Neural cell (in vitro differentiated cells): ENCODE data around the gene JADE2. TPM values are rescaled to one million over a fixed set of nuclear protein-coding genes. Genes with fewer than 3 reads are reported as not detected.

ENCODE experiments used
- H2AFZ ChIP-seq: fragments of 200-600, 300-800 bp; sonication (generic), shearing (Covaris generic); 2 replicates; pipeline ENCODE4 v1.6.0; 2014; ENCODE audit warnings: low read depth, mild to moderate bottlenecking, antibody characterized with exemption, low read length, moderate library complexity
- H3F3A ChIP-seq: fragments of 200-600 bp; shearing (Covaris generic); 2 replicates; pipeline ENCODE4 v1.6.1; 2016; ENCODE audit warnings: mild to moderate bottlenecking, moderate library complexity, mixed read lengths, antibody characterized with exemption, low read length; ENCODE audit not compliant: insufficient read depth, poor library complexity, severe bottlenecking
- H3K27ac ChIP-seq: fragments of 200-600, 300-800 bp; sonication (generic), shearing (Covaris generic); 2 replicates; pipeline ENCODE4 v1.5.1; 2014; ENCODE audit warnings: mild to moderate bottlenecking, low read length, moderate library complexity
- H3K27me3 ChIP-seq: fragments of 300-800, 200-600 bp; sonication (generic), shearing (Covaris generic); 2 replicates; pipeline ENCODE4 v1.6.0; 2014; ENCODE audit warnings: mild to moderate bottlenecking, low read depth, low read length, moderate library complexity; ENCODE audit not compliant: insufficient read depth
- H3K36me3 ChIP-seq: fragments of 300-800, 200-600 bp; sonication (generic), shearing (Covaris generic); 2 replicates; pipeline ENCODE4 v1.5.1; 2014; ENCODE audit warnings: mild to moderate bottlenecking, antibody characterized with exemption, low read length, moderate library complexity; ENCODE audit not compliant: insufficient read depth
- H3K4me2 ChIP-seq: fragments of 300-800, 200-600 bp; sonication (generic), shearing (Covaris generic); 2 replicates; pipeline ENCODE4 v1.6.0; 2014; ENCODE audit warnings: mild to moderate bottlenecking, low read length
- H3K4me3 ChIP-seq: fragments of 300-800, 200-600 bp; sonication (generic), shearing (Covaris generic); 2 replicates; pipeline ENCODE4 v1.5.1; 2014; ENCODE audit warnings: mild to moderate bottlenecking, low read length, moderate library complexity
- H3K79me2 ChIP-seq: fragments of 200-600 bp; shearing (Covaris generic); replicated peaks from 2 replicates; pipeline ENCODE4 v1.6.0; 2014; ENCODE audit warnings: mild to moderate bottlenecking, low read length, moderate library complexity; ENCODE audit not compliant: insufficient read depth
- H3K9ac ChIP-seq: fragments of 300-800, 200-600 bp; sonication (generic), shearing (Covaris generic); 2 replicates; pipeline ENCODE4 v1.6.1; 2016; ENCODE audit warnings: mild to moderate bottlenecking, low read length, mixed read lengths
- H3K9me2 ChIP-seq: fragments of 200-600 bp; shearing (Covaris generic); 2 replicates; pipeline ENCODE4 v1.6.1; 2016; ENCODE audit warnings: mild to moderate bottlenecking, low read length, mixed read lengths; ENCODE audit not compliant: insufficient read depth
- H3K9me3 ChIP-seq: fragments of 200-600, 300-800 bp; sonication (generic), shearing (Covaris generic); 2 replicates; pipeline ENCODE4 v1.6.1; 2016; ENCODE audit warnings: mild to moderate bottlenecking, mixed run types, low read length, moderate library complexity, mixed read lengths
- H4K20me1 ChIP-seq: fragments of 200-600 bp; shearing (Covaris generic); 2 replicates; pipeline ENCODE4 v1.6.1; 2016; ENCODE audit warnings: mild to moderate bottlenecking, mixed run types; ENCODE audit not compliant: insufficient read depth
- EP300 ChIP-seq: fragments of 450-650 bp; conservative IDR thresholded peaks from 2 replicates; pipeline ENCODE4 v1.6.1; 2014; ENCODE audit warnings: antibody characterized with exemption, mild to moderate bottlenecking, moderate library complexity; ENCODE audit not compliant: poor library complexity, severe bottlenecking
- EZH2 ChIP-seq: fragments of 200-600, 300-800 bp; shearing (Covaris generic), sonication (generic); IDR thresholded peaks from 2 replicates; pipeline ENCODE4 v1.6.1; 2014; ENCODE audit warnings: antibody characterized with exemption, low read length, borderline replicate concordance, mild to moderate bottlenecking; ENCODE audit not compliant: insufficient read depth, poor library complexity, severe bottlenecking
- MXI1 ChIP-seq: fragments of 450-650 bp; conservative IDR thresholded peaks from 2 replicates; pipeline ENCODE4 v1.6.1; 2014; ENCODE audit warnings: antibody characterized with exemption, mild to moderate bottlenecking; ENCODE audit not compliant: poor library complexity, severe bottlenecking
- POLR2AphosphoS5 ChIP-seq: IDR thresholded peaks from 2 replicates; pipeline ENCODE4 v1.6.1; 2012
- RAD21 ChIP-seq: fragments of 450-650 bp; conservative IDR thresholded peaks from 2 replicates; pipeline ENCODE4 v1.6.1; 2014; ENCODE audit warnings: antibody characterized with exemption, mild to moderate bottlenecking, moderate library complexity
- SMC3 ChIP-seq: fragments of 450-650 bp; conservative IDR thresholded peaks from 2 replicates; pipeline ENCODE4 v1.6.1; 2014; ENCODE audit warnings: antibody characterized with exemption, mild to moderate bottlenecking, moderate library complexity; ENCODE audit not compliant: poor library complexity
- TAF1 ChIP-seq: IDR thresholded peaks from 2 replicates; pipeline ENCODE4 v1.6.1; 2012; ENCODE audit warnings: low read depth
- polyA plus RNA-seq: library from polyadenylated mRNA; depleted of rRNA; stranded (reverse); fragments of >200 nt; gene quantifications from 2 replicates; pipeline ENCODE4 v1.2.3, GENCODE V29; 2014
- TF ChIP-seq, protein P1 (sequence below): IDR thresholded peaks from 2 replicates; pipeline ENCODE4 v1.6.1; 2012; ENCODE audit warnings: borderline replicate concordance
- TF ChIP-seq, protein P2 (sequence below): fragments of 450-650 bp; IDR thresholded peaks from 2 replicates; pipeline ENCODE4 v1.5.1; 2014; ENCODE audit warnings: antibody characterized with exemption, mild to moderate bottlenecking, moderate library complexity; ENCODE audit not compliant: poor library complexity, severe bottlenecking

The JADE2 gene
- polyA plus RNA-seq, 1 donor from 2014 or later = 1.9 TPM

DNA sequence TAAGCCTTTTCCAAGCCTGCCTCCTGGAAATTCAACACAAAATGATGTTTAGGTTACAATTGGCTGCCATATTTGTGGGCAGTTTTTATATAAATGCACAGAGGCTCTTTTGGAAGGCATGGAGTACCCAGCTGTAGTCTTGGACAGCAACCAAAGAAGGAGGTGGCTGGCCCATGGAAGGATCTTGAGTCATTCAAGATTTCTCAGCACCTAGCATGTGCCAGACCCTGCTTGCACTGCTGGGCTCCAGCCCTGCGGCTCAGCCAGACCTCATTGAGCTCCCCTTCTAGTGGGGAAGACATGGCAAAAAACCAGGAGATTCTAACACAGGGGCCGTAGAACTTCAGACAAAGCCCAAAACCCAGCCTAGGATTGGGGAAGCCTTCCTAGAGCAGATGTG, 22.1 kb downstream of the JADE2 start:
- no peaks in the 10 kb centered on the region for H3F3A ChIP-seq
- no peak overlapping the region for H3K4me3 ChIP-seq
- H3K27me3 ChIP-seq = no peaks in the 10 kb centered on the region
- H3K36me3 ChIP-seq = no peaks in the 10 kb centered on the region
- TF ChIP-seq RAD21 = no peak
- no peak for TF ChIP-seq MXI1
- no peak for TF ChIP-seq EZH2
- TF ChIP-seq EP300 = no peak
- H3K9me2 ChIP-seq = no peaks in the 10 kb centered on the region
- H3K9ac ChIP-seq = no peak overlapping the region
- H4K20me1 ChIP-seq = no peaks in the 10 kb centered on the region
- H3K79me2 ChIP-seq = no peaks in the 10 kb centered on the region
- H3K9me3 ChIP-seq = no peaks in the 10 kb centered on the region
- no peak overlapping the region for H2AFZ ChIP-seq
- H3K4me2 ChIP-seq = no peak overlapping the region
- no peak overlapping the region for H3K27ac ChIP-seq

DNA sequence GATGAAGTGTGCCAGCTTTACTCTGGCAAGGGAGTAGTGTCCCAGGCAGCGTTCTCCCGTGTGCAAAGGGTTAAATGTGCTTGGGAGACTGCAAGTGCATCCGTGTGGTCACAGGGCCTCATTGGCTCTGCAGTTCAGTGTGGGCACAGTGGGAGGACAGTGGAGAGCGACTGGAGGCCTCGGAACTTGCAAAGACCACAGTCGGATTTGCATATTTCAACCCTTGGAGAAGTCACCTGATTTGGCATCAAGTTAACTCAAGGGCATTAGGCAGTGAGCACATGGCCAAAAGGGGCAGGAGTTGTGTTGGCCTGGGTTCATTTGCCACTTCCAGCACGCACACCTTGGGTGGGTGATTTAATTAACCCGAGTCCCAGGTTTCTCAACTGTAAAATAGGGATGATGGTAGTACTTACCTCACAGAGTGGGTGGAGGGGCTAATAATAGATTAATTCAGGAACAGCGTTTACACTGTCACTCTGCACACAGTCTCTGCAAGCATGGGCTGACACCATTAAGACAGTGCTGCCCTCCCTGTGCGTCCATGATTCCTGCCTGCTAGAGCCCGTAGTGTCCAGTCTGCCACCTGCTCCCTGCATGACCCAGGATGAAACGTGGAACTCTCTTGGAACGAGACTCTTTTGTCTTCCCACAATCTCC, 22.7 kb downstream of the JADE2 start:
- Histone ChIP-seq H3K4me2 (no peak overlapping the region), H3K9me2 (no peaks in the 10 kb centered on the region), H3K4me3 (no peak overlapping the region), H2AFZ (no peak overlapping the region), H3K9me3 (no peaks in the 10 kb centered on the region), H3K27ac (no peak overlapping the region), H3K36me3 (no peaks in the 10 kb centered on the region), H3K79me2 (no peaks in the 10 kb centered on the region), H3K27me3 (no peaks in the 10 kb centered on the region), H4K20me1 (no peaks in the 10 kb centered on the region), H3F3A (no peaks in the 10 kb centered on the region), H3K9ac (no peak overlapping the region)
- TF ChIP-seq, protein P1, sequence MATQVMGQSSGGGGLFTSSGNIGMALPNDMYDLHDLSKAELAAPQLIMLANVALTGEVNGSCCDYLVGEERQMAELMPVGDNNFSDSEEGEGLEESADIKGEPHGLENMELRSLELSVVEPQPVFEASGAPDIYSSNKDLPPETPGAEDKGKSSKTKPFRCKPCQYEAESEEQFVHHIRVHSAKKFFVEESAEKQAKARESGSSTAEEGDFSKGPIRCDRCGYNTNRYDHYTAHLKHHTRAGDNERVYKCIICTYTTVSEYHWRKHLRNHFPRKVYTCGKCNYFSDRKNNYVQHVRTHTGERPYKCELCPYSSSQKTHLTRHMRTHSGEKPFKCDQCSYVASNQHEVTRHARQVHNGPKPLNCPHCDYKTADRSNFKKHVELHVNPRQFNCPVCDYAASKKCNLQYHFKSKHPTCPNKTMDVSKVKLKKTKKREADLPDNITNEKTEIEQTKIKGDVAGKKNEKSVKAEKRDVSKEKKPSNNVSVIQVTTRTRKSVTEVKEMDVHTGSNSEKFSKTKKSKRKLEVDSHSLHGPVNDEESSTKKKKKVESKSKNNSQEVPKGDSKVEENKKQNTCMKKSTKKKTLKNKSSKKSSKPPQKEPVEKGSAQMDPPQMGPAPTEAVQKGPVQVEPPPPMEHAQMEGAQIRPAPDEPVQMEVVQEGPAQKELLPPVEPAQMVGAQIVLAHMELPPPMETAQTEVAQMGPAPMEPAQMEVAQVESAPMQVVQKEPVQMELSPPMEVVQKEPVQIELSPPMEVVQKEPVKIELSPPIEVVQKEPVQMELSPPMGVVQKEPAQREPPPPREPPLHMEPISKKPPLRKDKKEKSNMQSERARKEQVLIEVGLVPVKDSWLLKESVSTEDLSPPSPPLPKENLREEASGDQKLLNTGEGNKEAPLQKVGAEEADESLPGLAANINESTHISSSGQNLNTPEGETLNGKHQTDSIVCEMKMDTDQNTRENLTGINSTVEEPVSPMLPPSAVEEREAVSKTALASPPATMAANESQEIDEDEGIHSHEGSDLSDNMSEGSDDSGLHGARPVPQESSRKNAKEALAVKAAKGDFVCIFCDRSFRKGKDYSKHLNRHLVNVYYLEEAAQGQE = no peak
- TF ChIP-seq POLR2AphosphoS5 (no peak), EZH2 (no peak)
- TF ChIP-seq, protein P2, sequence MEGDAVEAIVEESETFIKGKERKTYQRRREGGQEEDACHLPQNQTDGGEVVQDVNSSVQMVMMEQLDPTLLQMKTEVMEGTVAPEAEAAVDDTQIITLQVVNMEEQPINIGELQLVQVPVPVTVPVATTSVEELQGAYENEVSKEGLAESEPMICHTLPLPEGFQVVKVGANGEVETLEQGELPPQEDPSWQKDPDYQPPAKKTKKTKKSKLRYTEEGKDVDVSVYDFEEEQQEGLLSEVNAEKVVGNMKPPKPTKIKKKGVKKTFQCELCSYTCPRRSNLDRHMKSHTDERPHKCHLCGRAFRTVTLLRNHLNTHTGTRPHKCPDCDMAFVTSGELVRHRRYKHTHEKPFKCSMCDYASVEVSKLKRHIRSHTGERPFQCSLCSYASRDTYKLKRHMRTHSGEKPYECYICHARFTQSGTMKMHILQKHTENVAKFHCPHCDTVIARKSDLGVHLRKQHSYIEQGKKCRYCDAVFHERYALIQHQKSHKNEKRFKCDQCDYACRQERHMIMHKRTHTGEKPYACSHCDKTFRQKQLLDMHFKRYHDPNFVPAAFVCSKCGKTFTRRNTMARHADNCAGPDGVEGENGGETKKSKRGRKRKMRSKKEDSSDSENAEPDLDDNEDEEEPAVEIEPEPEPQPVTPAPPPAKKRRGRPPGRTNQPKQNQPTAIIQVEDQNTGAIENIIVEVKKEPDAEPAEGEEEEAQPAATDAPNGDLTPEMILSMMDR = no peak

DNA sequence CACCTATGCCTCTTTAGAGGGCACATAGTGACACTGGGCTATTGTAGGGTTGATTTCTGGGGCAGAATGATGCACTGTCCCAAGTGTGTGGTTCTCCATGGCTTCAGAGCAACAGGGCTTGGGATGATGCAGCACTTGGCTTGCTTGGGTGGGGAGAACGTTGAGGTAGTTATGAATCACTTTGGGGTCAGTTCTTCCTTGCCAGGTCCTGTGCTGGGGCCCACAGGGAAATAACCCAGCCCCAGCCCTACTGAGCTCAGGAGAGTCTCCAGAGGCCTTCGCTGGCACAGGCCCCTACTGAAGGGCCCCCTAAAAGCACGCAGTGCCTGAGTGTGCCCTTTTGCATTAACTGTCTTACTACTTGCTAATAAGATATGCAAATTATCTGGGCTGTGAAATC, 24.2 kb downstream of the JADE2 start:
- Histone ChIP-seq H2AFZ (no peak overlapping the region), H3K27ac (no peak overlapping the region), H3K79me2 (no peaks in the 10 kb centered on the region), H4K20me1 (no peaks in the 10 kb centered on the region), H3K9me3 (no peaks in the 10 kb centered on the region), H3K9me2 (no peaks in the 10 kb centered on the region), H3K4me2 (no peak overlapping the region), H3F3A (no peaks in the 10 kb centered on the region), H3K27me3 (no peaks in the 10 kb centered on the region), H3K9ac (no peak overlapping the region), H3K36me3 (no peaks in the 10 kb centered on the region), H3K4me3 (no peak overlapping the region)
- TF ChIP-seq TAF1 (no peak), EZH2 (no peak), RAD21 (no peak), EP300 (no peak), SMC3 (no peak), POLR2AphosphoS5 (no peak), MXI1 (no peak)
- TF ChIP-seq, protein P2 = no peak
- TF ChIP-seq, protein P1 = no peak
